ENCODE data around the gene MAGEA9.
"Not testable (repeated sequence)": the region's sequence is repeated elsewhere in the genome, so short reads cannot be mapped to it uniquely, and the experiment has no call there.

- TF ChIP-seq CTCF (conservative IDR thresholded peaks at IDR 0.05); ZFX (IDR thresholded peaks at IDR 0.05): not testable (repeated sequence)
Measured at GRCh38 chrX:149742269-149742668, 39.5 kb upstream of the MAGEA9 start.

All from C4-2B (cell line).